Measurements from ENCODE around the gene WDPCP.

Gene WDPCP

DNA sequence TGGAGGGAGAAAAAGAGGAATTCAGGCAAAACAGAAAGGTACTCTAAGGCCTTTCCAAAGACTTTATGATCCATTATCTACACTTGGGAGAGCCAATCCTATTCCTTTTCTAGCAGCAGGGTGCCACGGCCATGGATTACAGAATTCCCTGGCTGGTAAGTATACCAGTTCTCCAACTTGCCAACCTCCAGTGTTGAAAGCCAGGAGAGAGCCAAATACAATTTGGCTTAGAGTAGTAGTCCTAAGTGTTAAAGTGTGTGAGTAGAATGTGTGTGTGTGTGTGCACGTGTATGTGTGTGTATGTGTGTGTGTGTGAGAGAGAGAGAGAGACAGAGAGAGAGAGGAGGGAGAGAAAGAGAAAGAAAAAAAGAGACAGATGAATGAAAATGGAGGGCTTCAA lies 43.3 kb downstream of the WDPCP start:
- no peak for DNase-seq (ENCODE audit: low read depth in 3 of 3, low spot score in 1 of 3)

DNA sequence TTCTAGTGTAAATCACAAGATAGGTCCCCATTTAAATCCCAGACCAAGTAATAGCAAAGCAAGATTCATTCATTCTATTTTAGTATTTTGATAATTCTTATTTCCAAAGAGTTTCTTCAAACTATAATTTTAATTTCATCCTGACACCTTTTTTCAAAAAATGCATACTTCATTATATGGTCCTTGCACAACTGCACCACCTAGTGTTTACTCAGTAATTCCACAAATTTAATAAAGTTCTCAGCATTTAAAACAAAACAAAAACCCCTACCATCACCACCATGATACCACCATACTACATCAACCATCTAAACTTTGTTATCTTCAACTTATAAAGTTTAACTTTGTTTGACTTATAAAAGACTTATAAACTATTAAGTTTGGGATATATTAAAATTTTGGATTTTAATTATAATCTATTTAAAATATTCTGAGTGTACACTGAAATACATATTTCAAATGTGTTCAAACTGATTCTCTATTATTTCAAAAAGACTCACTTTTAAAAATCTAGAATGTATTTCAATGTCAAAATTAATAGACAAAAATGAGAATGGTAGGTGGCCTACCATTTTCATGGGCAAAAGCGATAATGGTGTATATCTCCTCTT lies 44.2 kb downstream of the WDPCP start:
- DNase-seq (ENCODE audit: low read depth in 3 of 3, low spot score in 1 of 3): no peak

DNA sequence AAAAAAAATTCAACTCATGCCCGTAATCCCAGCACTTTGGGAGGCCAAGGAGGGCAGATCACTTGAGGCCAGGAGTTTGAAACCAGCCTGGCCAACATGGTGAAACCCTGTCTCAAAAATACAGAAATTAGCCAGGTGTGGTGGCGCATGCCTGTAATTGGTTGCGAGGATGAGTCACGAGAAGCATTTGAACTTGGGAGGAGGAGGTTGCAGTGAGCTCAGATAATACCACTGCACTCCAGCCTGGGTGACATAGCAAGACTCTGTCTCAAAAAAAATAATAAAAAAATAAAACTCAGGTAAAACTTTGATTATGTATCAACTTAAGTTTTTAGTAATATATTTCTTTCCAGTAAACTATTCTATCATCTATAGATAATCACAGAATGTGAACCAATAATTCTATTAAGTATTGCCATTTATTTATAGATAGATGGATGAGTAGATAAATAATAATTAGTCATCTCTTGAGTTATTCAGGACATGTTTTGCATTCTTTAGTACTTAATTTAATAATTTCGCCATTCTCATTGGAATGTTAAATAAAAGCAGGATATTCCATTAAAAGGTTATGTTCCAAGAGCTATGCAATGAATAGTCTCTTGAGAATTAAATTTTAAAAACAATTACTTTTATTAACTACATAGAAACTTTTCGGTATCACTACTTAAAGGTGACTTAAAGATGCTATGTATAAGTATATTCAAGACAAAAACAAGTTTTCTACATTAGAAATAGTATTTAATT lies 48.7 kb downstream of the WDPCP start:
- DNase-seq (ENCODE audit: low read depth in 3 of 3, low spot score in 1 of 3): no peak

DNA sequence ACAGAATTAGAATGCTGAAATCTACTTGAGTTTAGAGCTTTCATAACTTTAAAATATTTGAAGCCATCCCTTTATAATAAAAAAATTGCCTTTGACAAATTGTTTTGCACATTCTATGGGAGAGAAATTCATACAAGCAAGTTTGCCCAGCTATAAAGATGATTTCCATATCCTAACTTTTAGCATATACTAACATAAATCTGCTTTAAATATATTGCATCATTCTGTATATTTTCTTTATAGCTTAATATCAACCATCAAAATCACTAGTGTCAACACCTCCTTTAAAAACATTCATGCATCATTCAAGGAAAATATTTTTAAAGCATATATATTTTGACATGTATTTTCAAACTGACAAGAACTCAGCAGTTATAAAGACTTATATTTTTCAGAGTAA lies 49.9 kb downstream of the WDPCP start:
- DNase-seq (ENCODE audit: low read depth in 3 of 3, low spot score in 1 of 3): no peak

DNA sequence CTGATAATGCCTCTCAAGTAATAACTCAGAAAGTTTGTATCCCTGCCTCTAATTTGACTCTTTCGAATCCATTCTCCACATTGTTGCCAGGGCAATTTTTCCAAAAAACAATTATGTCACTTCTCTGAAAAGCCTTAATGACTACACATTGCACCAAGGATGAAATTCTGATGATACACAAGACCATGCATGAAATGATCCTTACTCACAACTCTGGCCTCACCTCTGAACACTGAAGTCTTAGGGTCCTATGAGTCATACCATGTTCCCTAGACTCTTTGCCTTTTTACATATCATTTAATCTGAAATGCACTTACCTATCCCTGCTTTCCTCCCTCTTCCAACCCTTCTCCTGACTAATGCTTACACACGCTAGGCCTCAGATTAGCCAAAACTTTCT lies 51.0 kb downstream of the WDPCP start:
- no peak for DNase-seq (ENCODE audit: low read depth in 3 of 3, low spot score in 1 of 3)

DNA sequence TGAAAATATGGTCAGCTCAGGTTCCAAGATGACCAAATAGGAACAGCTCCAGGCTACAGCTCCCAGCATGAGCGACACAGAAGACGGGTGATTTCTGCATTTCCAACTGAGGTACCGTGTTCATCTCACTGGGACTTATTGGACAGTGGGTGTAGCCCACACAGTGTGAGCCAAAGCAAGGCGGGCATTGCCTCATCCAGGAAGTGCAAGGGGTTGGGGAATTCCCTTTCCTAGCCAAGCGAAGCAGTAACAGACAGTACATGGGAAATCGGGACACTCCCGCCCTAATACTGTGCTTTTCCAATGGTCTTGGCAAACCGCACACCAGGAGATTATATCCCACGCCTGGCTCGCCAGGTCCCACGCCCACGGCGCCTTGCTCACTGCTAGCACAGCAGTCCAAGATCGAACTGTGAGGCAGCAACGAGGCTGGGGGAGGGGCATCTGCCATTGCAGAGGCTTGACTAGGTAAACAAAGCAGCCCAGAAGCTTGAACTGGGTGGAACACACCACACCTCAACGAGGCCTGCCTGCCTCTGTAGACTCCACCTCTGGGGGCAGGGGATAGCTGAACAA lies 57.5 kb downstream of the WDPCP start:
- DNase-seq (ENCODE audit: low read depth in 3 of 3, low spot score in 1 of 3): no peak

DNA sequence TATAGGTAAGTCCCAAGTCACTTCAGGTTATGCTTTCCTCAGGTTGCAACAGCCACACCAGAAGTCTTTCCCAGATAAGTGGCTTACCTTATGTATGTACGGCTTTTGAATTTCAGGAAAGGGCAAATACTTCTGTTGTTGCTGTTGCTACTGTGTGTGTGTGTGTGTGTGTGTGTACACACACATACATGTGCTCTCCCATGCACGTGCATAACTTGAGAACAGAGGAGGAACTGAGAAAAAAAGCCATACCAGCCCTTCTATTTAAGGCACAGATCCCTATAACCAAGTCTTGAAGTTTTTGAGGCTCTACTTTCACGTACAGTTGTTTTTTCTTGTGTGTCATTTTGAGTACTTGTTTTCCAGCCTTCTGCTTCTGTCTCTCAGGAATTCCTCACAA lies 62.4 kb downstream of the WDPCP start:
- DNase-seq (ENCODE audit: low read depth in 3 of 3, low spot score in 1 of 3): no peak

DNA sequence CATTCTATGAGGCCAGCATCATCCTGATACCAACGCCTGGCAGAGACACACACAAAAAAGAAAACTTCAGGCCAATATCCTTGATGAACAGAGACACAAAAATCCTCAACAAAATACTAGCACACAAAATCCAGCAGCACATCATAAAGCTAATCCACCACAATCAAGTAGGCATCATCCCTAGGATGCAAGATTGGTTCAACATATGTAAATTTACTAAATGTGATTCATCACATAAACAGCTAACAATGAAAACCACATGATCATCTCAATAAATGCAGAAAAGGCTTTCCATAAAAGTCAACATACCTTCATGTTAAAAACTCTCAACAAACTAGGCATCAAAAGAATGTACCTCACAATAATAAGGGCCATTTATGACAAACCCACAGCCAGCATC lies 65.3 kb downstream of the WDPCP start:
- no peak for DNase-seq (ENCODE audit: low read depth in 3 of 3, low spot score in 1 of 3)

DNA sequence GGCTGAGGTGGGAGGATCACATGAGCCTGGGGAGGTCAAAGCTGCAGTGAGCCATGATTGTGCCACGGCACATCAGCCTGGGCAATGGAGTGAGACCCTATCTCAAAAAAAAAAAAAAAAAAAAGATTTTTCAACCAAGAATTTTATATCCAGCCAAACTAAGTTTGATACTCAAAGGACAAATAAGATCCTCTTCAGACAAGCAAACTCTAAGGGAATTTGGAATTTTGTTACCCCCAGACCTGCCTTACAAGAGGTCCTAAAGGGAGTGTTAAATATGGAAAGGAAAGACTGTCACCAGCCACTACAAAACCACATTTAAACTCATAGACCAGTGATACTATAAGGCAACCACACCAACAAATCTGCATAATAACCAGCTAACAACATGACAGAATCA lies 67.5 kb downstream of the WDPCP start:
- no peak for DNase-seq (ENCODE audit: low read depth in 3 of 3, low spot score in 1 of 3)

DNA sequence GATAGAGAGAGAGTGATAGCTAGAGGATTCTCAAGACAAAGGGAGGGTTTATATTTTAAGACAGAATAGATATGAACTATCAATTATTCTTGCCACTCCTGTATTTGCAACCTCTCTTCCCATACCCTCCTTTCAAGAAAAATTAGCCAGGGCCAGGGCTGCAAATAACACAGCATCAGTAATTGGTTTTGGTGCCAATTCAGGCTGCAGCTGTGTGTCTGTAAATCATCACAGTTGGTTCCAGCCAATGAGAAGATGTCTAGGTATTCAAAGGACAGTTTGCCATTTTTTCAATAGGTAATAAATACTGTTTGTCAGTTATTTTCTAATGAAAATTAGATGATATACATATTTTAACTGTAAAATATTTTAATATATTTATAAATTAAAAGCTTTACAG lies 73.5 kb downstream of the WDPCP start:
- no peak for DNase-seq (ENCODE audit: low read depth in 3 of 3, low spot score in 1 of 3)

DNA sequence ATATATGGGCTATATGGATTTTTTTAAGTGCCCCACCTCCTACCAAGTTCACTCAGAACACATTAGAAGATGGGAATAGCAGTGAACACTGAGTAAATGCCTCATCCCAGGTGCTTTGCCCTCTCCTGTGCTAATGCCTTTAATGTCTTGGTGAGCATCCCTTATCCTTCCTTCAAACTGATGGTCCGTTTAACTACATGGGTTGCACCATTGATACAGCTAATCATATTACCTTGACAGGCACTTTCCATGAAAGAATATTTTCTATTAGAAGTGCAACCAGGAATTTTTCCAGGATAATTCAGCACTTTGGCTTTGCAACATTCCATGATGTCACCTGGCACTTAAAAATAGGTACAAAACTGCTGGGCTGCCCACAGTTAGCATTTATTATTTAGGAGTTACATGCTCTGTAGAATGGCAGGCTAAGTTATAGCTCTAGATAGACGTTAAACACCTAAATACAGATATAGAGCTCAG lies 74.0 kb downstream of the WDPCP start:
- no peak for DNase-seq (ENCODE audit: low read depth in 3 of 3, low spot score in 1 of 3)

DNA sequence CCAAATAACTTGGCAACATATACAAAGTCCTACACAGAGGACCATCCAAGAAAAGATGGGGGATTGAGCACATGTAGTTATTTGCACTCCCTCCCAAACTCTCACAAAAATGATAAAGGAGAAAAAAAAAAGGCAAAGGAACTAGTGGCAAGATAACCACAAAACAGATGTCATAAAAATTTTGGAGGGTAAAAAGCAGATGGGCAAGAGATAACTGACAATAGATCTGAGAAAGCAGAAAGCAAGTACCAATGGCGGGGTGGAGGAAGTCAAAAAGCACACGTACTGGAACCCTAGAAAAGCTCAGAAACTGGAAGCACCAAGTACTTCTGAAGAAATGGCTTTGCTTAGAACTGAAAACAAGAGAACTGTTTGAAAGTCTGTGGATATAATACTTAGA lies 82.0 kb downstream of the WDPCP start:
- no peak for DNase-seq (ENCODE audit: low read depth in 3 of 3, low spot score in 1 of 3)

DNA sequence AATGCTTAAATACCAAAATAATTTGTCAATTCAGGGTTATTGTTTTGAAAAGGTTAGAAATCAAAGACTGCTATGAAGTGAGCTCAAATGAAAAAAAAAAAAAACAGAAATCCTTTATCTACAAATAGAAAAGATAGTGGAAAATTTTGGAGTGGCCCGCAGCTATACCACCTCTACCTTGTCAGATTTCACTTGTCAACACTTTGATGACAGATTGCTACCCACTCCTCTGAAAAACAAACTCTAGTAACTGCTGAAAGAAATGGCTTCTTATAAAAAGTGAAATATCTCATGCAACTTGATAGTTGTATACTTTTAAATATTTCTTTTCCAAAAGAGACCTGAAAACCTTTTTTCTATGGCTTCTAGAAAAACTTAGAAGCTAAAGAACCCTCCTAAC lies 84.5 kb downstream of the WDPCP start:
- no peak for DNase-seq (ENCODE audit: low read depth in 3 of 3, low spot score in 1 of 3)

DNA sequence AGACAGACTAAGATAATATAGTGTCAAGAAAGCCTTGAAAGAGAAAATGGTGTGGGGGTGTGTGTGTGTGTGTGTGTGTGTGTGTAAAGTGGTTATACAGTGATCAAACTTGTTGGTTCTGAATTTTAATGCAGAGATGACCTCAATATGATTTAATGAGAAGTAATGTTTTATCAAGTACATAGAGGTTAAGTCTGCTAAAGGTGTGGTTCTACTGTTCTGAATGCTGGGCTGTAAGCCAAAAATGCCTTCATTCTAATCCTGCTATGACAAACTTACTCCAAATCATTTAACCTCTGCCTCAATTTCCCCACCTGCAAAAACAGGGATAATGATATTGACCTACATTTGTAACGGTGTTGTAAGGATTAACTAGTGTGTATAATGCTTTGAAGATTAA lies 87.9 kb downstream of the WDPCP start:
- DNase-seq (ENCODE audit: low read depth in 3 of 3, low spot score in 1 of 3): no peak

DNA sequence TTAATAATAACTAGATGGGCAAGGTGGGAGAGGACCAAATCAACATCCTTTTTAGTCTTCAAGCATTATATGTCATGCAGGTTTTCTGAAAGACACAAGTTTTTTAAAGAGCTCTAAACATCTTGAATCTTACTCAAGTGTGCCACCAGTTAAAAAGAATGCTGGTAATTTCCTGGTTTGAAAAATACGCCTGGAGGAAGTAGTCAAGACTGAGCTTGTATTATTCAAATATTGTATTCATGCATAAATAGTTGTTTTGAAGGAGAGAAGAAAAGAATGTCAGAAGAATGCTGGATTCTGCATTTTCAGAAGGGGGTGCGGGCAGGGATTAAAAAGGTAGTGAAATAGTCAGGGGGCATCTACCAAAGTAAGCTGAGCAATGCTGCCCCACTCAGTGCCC lies 90.7 kb downstream of the WDPCP start:
- DNase-seq (ENCODE audit: low read depth in 3 of 3, low spot score in 1 of 3): no peak

DNA sequence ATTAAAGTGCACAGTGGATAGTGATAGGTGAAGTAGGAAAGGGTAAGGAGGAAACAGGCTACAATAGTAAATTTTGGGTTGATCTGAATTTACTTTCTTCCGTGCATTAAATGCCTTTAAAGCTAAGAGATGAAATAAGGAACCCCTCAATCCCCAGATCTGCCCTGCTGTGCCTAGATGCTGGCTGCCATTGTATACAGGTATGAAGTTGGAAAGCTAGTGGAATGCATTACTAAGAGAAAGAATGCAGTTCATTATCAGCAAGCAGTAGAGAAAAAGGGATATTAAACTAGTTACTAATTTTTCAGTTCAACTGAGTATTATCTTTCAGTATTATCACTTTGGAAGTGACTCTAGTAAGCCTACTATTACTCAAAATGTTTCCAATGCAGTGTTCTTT lies 93.3 kb downstream of the WDPCP start:
- no peak for DNase-seq (ENCODE audit: low read depth in 3 of 3, low spot score in 1 of 3)

DNA sequence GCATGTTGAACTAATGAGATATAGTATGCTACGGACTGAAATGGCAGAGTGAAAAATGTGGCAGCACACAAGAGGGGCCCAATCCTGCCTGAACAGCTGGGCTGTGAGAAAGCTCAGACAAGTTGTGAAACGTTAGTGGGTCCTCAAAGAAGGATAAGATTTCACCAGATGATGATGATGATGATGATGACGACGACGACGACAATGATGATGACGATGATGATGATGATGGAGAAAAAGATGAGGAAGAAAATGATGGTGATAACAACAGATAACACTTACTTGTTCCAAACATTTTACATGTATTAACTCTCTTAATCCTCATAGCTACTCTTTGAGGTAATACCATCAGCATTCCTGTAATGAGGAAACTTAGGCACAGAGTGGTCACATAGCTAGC lies 94.2 kb downstream of the WDPCP start:
- DNase-seq (ENCODE audit: low read depth in 3 of 3, low spot score in 1 of 3): no peak

DNA sequence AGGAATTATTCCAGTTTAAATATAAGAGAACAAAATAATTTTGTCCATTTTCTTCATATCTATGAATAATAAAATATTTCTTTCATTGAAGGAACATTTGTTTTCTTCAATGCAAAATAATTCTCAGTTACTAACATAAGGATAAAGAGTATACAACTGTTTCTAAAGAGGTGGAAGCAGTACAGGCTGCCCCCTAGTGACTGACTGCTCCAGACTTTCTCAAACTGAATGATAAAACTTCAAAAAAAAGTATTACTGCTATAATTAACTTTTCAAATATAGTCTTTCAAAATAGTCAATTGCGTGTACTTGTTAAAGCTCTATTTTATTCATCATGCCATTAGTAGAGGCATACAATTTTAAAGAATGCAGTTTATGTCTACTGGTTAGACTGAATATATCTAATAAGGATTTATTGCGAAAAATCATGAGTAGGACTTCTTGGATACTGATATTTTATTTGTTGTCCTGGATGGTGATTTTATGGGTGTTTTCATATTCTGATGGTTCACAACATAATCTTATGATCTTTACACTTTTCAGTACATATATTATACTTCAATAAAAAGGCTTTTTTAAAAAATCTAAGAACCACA lies 100.1 kb downstream of the WDPCP start:
- no peak for DNase-seq (ENCODE audit: low read depth in 3 of 3, low spot score in 1 of 3)

DNA sequence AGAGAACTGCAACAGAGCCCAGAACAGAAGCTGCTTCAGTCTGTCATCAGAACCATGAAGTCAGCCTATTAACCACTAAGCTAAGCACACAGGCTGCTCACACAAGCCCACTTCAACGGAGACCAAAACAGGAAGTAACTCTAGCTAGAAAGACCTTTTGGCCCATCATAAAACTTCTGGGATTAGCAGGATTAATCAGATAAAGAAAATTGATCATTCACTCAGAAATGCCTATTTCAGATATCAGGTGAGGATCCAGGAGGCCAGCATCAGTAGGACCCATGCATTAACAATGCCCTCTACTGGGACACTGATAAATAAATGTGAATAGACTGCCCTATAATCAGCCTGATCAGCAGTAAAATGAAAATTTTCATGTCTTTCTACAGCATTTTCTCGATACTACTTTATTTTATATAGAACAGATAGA lies 101.4 kb downstream of the WDPCP start:
- no peak for DNase-seq (ENCODE audit: low read depth in 3 of 3, low spot score in 1 of 3)

DNA sequence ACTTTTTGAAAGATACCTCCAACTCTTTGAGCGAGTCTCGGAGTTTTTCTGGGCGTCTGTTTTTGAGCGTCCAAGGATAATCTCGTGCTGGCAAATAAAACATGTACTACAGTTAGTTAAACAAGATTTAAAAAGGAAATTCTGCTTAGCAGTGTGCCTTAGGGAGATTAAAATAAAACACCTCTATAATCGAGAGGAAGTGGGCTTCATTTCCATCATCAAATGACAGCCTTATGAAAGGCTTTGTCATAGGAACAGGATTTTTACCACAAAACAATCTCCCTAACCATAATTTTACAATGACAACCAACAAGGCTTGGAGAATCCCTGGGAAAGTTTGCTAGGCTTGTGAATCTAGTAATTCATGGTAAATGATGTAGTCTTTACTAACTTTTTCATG lies 103.4 kb downstream of the WDPCP start:
- no peak for DNase-seq (ENCODE audit: low read depth in 3 of 3, low spot score in 1 of 3)

DNA sequence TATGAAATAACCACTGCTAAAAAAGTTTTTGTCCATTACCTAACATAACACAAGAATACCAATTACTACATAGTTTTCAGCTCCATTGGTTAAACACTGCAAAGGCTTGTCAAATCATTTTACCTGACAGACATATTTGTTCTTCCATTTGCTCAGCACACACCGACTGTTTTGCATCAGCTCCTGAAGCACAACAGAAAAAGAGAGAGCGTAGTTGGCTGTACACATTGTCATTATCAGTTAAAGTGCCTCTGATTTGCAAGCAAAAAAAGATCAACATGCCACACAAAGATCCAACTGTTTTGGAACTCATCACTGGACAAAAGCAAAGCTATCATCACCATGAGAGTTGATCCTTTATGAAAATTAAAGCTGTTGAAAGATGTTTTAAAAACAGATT lies 103.8 kb downstream of the WDPCP start:
- DNase-seq (ENCODE audit: low read depth in 3 of 3, low spot score in 1 of 3): no peak

DNA sequence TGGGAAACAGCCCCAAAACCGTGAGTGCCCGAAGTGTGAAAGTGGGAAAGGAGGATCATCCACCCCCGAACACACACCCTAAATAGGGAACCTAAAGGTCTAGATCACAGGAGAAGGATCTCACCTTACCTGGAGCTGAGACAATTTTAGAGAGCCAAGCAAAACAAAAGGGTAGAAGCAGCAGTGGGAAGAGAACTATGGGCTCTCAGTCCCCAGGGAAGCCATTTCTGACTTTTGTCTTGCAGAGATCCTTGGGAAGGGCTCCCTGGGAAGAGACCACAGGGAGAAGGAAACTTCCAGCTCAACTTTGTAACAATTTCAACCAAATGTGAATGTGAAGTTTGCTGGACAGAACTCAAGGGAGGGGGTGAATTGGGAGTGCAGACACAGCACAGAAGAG lies 110.6 kb downstream of the WDPCP start:
- DNase-seq (ENCODE audit: low read depth in 3 of 3, low spot score in 1 of 3): no peak
